ENCODE data around the gene MCF2L.
"Not testable (repeated sequence)": the region's sequence is repeated elsewhere in the genome, so short reads cannot be mapped to it uniquely, and the experiment has no call there.

MCF2L gene

DNA sequence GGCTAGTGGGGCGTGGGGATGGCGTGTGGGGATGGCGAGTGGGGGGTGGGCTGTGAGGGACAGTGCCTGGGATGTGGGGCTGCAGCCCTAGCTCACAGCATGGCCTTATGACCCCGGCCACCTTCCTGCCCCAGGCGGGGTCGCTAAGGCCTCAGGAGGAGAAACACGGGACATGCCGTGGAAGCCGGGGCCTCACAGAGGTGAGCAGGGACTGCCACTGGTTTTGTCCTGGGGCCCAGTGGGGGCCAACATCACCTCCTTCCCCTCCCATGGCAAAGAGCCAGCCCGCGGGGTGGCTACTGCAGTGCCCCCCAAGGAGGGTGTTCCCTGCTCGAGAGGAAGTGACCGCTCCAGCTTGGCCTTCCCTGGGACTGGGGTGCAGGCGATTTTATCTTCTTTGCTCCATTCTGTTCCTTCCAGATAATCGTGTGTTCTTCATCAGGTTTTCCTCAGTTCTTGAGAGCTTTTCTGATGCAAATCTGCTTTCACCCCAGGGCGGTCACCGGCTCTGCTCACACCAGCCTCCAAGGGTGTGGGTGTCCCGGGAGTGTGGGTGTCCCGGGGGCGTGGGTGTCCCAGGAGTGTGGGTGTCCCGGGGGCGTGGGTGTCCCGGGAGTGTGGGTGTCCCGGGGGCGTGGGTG is 137.8 kb downstream of the MCF2L start:
- POLR2A ChIA-PET, result no interaction called here
- no peak overlapping the region for H3K4me3 ChIP-seq (ENCODE audit: low read depth, low read length)
- CTCF ChIA-PET, result no interaction called here
- no peak for DNase-seq (ENCODE audit: low read depth, low spot score)
- TF ChIP-seq, protein P1, sequence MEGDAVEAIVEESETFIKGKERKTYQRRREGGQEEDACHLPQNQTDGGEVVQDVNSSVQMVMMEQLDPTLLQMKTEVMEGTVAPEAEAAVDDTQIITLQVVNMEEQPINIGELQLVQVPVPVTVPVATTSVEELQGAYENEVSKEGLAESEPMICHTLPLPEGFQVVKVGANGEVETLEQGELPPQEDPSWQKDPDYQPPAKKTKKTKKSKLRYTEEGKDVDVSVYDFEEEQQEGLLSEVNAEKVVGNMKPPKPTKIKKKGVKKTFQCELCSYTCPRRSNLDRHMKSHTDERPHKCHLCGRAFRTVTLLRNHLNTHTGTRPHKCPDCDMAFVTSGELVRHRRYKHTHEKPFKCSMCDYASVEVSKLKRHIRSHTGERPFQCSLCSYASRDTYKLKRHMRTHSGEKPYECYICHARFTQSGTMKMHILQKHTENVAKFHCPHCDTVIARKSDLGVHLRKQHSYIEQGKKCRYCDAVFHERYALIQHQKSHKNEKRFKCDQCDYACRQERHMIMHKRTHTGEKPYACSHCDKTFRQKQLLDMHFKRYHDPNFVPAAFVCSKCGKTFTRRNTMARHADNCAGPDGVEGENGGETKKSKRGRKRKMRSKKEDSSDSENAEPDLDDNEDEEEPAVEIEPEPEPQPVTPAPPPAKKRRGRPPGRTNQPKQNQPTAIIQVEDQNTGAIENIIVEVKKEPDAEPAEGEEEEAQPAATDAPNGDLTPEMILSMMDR (IDR thresholded peaks at IDR 0.05; ENCODE audit: insufficient read depth, low read length, missing control alignments), result no peak

DNA sequence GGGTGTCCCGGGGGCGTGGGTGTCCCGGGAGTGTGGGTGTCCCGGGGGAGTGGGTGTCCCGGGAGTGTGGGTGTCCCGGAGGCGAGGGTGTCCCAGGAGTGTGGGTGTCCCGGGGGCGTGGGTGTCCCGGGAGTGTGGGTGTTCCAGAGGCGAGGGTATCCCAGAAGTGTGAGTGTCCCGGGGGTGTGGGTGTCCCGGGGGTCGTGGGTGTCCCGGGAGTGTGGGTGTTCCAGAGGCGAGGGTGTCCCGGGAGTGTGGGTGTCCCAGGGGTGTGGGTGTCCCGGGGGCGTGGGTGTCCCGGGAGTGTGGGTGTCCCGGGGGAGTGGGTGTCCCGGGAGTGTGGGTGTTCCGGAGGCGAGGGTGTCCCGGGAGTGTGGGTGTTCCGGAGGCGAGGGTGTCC is 139.5 kb downstream of the MCF2L start:
- POLR2A ChIA-PET; H3K4me3 ChIP-seq (ENCODE audit: low read depth, low read length); CTCF ChIA-PET; DNase-seq (ENCODE audit: low read depth, low spot score): not testable (repeated sequence)

DNA sequence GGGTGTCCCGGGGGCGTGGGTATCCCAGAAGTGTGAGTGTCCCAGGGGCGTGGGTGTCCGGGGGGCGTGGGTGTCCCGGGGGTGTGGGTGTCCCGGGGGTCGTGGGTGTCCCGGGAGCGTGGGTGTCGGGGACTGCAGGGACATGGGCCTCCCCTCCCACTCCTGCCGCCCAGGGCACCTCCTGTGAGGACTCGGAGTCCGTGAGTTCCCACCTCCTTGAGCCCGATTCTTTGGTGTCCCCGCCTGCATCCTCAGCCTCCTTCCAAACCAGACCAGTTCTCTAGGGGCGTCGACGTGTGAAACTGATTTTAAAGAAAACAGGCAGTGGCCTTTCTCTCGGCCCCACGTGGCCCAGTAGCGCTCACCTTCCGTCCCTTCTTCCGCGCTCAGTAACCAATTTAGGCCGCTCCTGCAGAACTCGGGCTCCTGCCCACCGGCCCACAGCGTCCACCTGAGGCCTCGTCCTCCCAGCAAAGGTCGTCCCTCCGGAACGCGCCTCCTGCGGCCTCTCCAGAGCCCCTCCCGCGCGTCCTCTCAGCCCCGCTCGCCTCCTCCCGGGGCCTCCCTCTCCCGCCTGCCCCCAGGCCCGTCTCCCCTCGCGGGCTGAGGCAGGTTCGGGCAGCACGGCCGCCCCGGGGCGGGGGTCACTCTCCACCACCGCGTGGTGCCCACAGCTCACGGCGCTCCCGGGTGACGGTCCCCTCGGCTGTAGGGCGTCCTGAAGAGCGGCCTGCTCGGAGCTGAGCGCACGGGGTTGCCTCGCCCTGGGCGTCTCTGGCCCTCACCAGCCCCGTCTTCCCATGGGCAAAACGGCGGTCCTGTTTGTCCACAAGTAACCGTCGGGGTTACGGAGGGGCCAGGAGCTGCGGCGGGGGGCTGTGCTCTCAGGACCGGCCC is 140.4 kb downstream of the MCF2L start:
- DNase-seq (ENCODE audit: low read depth, low spot score), result no peak
- POLR2A ChIA-PET, result no interaction called here
- no peak overlapping the region for H3K4me3 ChIP-seq (ENCODE audit: low read depth, low read length)
- TF ChIP-seq, protein P1 (IDR thresholded peaks at IDR 0.05; ENCODE audit: insufficient read depth, low read length, missing control alignments), result no peak
- CTCF ChIA-PET, result no interaction called here

DNA sequence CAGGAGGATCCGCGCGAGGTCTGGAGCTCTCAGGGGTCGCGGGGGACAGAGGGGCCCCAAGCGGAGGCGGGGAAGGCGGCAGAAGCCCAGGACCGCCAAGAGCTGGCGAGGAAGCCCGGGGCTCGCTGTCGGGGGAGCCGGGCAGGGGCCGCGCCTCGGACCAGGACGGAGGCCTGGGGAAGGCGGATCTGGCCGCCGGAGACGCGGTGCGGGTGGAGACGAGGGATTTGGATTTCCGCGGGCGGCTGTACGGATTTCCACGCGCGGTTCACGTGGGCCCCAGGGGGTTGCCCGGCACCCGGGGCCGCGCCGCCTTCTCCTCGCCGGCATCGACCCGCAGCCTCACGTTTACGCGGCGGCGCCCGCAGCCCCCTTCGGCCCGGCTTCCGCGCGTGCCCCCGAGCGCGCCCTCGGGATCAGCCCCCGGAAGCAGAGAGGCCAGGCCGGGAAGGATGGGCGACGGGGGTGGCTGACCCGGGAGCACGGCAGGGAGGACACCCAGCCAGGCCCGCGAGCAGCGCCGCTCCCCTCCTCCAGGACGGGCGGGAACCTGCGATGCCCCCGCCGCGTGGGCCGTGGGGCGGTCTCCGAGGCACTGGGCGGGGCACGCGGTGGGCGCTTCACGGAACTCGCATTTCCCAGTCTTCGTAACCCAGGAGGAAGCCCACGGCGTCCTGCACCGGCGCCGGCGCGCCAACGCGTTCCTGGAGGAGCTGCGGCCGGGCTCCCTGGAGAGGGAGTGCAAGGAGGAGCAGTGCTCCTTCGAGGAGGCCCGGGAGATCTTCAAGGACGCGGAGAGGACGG is 141.2 kb downstream of the MCF2L start:
- TF ChIP-seq, protein P1 (IDR thresholded peaks at IDR 0.05; ENCODE audit: insufficient read depth, low read length, missing control alignments), result no peak
- CTCF ChIA-PET, result no interaction called here
- DNase-seq (ENCODE audit: low read depth, low spot score), result no peak
- POLR2A ChIA-PET, result no interaction called here
- H3K4me3 ChIP-seq (ENCODE audit: low read depth, low read length), result peak overlapping the region; percentile 33

DNA sequence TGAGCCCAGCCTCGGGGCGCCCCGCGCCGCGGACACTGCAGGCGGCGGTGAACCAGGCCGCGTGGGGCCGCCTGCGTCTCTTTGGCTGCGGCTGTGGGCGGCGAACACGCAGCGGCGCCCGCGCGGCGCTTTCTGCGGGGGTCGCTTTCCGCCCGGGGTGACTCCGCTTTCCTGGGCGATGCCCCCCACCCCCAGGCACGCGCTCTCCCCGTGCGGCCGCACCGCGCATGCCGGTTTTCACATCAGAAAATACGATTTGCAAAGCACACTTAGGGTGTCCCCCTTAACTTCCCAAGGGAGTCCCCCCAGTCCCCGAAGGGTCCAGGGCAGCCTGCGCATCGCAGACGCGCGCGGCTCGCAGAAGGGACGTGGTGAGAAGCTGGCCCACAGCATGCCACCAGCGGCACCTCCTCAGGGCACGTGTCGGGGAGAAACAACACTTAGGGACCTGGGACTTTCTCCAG is 141.9 kb downstream of the MCF2L start:
- H3K4me3 ChIP-seq (ENCODE audit: low read depth, low read length), result peak overlapping the region; percentile 33
- no peak for DNase-seq (ENCODE audit: low read depth, low spot score)
- CTCF ChIA-PET, result no interaction called here
- TF ChIP-seq, protein P1 (IDR thresholded peaks at IDR 0.05; ENCODE audit: insufficient read depth, low read length, missing control alignments), result no peak
- POLR2A ChIA-PET, result no interaction called here

DNA sequence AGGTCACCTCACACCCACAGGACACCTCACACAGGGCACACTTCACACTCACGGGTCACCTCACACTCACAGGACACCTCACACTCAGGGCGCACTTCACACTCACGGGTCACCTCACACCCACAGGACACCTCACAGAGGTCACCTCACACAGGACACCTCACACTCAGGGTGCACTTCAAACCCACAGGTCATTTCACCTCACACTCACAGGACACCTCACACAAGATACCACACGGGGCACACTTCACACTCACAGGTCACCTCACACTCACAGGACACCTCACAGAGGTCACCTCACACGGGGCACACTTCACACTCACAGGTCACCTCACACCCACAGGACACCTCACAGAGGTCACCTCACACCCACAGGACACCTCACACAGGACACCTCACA is 142.8 kb downstream of the MCF2L start:
- DNase-seq (ENCODE audit: low read depth, low spot score); H3K4me3 ChIP-seq (ENCODE audit: low read depth, low read length); CTCF ChIA-PET; POLR2A ChIA-PET: not testable (repeated sequence)

DNA sequence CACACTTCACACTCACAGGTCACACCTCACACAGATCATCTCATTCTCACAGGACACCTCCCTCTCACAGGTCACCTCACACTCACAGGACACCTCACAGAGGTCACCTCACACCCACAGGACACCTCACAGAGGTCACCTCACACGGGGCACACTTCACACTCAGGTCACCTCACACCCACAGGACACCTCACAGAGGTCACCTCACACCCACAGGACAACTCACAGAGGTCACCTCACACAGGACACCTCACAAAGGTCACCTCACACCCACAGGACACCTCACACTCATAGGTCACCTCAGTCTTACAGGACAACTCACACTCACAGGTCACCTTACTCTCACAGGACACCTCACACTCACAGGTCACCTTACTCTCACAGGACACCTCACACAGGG is 143.5 kb downstream of the MCF2L start:
- POLR2A ChIA-PET; DNase-seq (ENCODE audit: low read depth, low spot score); CTCF ChIA-PET; H3K4me3 ChIP-seq (ENCODE audit: low read depth, low read length): not testable (repeated sequence)
